IgD-negative memory B cell (primary cell): ENCODE results near the gene RENBP. TPM values are rescaled to one million over a fixed set of nuclear protein-coding genes. Genes with fewer than 3 reads are reported as not detected.

Source experiments
- H3K27ac Mint-ChIP-seq, 3 donors: one replicate each; pipeline ENCODE4 v1.8.0; 2020 to 2022; ENCODE audit warnings: mild to moderate bottlenecking in 3 of 3, mixed read lengths in 3 of 3, moderate library complexity in 1 of 3
- H3K27me3 Mint-ChIP-seq: one replicate; pipeline ENCODE4 v1.8.0; 2021; ENCODE audit warnings: mixed read lengths
- H3K36me3 Mint-ChIP-seq: one replicate; pipeline ENCODE4 v1.8.0; 2020; ENCODE audit warnings: mild to moderate bottlenecking, mixed read lengths
- H3K4me1 Mint-ChIP-seq, 3 donors: one replicate each; pipeline ENCODE4 v1.8.0; 2020 to 2022; ENCODE audit warnings: mixed read lengths in 3 of 3, mild to moderate bottlenecking in 1 of 3
- H3K4me3 Mint-ChIP-seq, 4 donors: one replicate each; pipeline ENCODE4 v1.8.0; 2020 to 2022; ENCODE audit warnings: mild to moderate bottlenecking in 4 of 4, mixed read lengths in 4 of 4, moderate library complexity in 3 of 4
- H3K9me3 Mint-ChIP-seq, 3 donors: one replicate each; pipeline ENCODE4 v1.8.0; 2020 to 2021; ENCODE audit warnings: mixed read lengths in 3 of 3, mild to moderate bottlenecking in 1 of 3
- polyA plus RNA-seq: library from polyadenylated mRNA; unstranded; fragments of 300-500 nt; fragmentation: Illumina TruSeq; gene quantifications from one replicate; pipeline ENCODE4 v1.2.3, GENCODE V29; 2021

RENBP gene
- polyA plus RNA-seq, 1 donor from 2014 or later, result 1.2 TPM

DNA sequence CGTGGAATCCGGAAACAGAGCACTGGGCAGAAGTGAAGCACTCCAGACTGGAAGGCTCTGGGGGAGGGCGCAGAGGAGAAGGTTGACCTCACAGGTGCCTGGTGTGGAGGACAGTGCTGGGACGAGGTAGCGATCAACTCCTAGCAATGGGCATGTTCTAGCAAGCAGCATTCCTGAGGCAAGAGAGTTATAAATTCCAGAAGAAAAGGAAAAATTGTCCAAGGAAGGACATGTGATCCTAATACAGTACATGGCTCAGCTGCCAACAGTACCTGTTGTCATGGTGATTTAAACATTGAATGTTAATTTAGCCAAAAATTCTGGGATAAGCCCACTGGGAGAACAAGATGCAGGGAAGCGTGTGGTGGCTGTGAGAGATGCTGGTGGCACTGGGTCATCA lies 26.6 kb downstream of the RENBP start:
- no peak overlapping the region for H3K4me3 Mint-ChIP-seq
- H3K9me3 Mint-ChIP-seq, result no peaks in the 10 kb centered on the region
- H3K27me3 Mint-ChIP-seq, result peaks cover 4% of the 10 kb centered on the region
- peaks cover 0 to 4% (median 4%) of the 10 kb centered on the region in 3 donors for H3K4me1 Mint-ChIP-seq
- H3K27ac Mint-ChIP-seq, result no peak overlapping the region
- H3K36me3 Mint-ChIP-seq, result peaks cover 2% of the 10 kb centered on the region

DNA sequence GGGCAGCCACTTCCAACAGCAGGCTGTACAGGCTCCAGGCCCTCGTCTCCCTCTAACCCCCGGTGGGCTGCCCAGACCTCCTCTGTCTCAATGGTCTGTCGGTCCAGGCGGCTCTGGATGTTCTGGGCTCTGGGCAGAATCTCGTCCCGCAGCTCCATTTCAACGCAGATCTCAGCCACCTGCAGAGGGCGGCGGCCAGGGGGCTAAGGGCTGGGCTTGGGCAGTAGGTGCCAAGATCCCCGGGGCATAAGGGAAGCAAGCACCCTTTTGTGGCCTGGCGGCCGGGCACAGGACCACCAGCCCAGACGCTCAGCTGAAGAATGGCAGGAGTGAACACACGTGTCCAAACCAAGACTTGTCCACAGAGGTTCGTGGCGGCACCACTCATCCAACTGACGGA lies 30.7 kb downstream of the RENBP start:
- Mint-ChIP-seq H3K27me3 (peaks cover 2% of the 10 kb centered on the region), H3K4me1 (no peaks in the 10 kb centered on the region), H3K36me3 (peaks cover 2% of the 10 kb centered on the region), H3K27ac (no peak overlapping the region), H3K9me3 (no peaks in the 10 kb centered on the region), H3K4me3 (no peak overlapping the region)

DNA sequence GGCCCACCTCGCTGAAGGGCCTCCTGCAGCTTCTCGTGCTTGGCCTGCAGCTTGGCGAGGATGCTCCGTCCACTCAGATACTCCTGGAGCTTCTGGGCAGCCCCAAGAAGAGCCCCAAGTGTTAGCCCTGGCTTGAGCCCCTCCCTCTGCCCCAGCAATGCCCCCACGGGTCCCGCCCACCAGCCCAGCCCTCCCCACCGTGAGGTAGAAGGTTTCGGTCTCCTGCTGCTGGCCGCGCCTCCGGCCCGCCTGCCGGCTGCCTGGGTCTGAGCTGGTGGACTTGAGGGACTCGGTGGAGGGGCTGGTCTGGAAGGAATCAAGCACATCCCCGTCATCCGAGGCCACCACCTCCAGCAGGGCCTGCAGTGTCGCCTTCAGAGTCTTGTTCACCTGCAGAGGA lies 31.2 kb downstream of the RENBP start:
- peaks cover 2% of the 10 kb centered on the region for H3K27me3 Mint-ChIP-seq
- H3K4me1 Mint-ChIP-seq, result no peaks in the 10 kb centered on the region
- H3K36me3 Mint-ChIP-seq, result peaks cover 2% of the 10 kb centered on the region
- no peaks in the 10 kb centered on the region for H3K9me3 Mint-ChIP-seq
- H3K27ac Mint-ChIP-seq, result no peak overlapping the region
- H3K4me3 Mint-ChIP-seq, result no peak overlapping the region

DNA sequence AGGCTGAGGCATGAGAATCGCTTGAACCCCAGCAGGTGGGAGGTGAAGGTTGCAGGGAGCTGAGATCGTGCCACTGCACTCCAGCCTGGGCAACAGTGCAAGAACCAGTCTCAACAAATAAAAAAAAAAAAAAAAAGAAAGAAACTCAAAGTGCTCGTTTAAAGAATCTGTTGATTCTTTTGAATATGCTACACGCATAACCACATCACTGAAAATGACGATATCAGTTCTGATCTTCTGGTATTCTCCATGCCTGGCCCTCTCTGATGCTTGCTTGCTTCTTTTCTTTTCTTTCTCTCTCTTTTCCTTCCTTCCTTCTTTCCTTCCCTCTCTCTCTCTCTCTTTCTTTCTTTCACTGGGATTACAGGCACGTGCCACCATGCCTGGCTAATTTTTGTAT lies 32.6 kb downstream of the RENBP start:
- Mint-ChIP-seq H3K27ac (no peak overlapping the region), H3K4me3 (no peak overlapping the region), H3K27me3 (peaks cover 2% of the 10 kb centered on the region), H3K9me3 (no peaks in the 10 kb centered on the region), H3K4me1 (no peaks in the 10 kb centered on the region), H3K36me3 (peaks cover 2% of the 10 kb centered on the region)

DNA sequence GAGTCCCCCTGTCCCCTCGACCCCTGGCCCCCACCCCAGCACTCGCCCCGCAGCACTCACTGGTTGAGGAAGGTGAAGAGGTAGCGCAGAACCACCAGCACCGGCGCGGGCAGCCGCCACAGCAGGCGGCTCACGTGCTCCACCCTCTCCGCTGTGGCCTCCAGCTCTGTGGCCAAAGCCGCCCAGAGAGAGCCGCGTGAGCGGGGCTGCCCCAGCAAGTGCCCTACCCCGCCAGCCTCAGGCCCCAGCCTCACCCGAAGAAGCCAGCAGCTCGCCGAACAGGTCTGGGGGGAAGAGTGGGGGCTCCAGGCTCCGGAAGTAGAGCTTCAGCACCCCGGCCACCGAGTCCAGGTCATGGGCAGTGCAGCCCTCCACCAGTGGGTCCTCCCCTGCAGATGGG lies 34.0 kb downstream of the RENBP start:
- H3K9me3 Mint-ChIP-seq, result no peaks in the 10 kb centered on the region
- H3K36me3 Mint-ChIP-seq, result peaks cover 2% of the 10 kb centered on the region
- no peak overlapping the region for H3K4me3 Mint-ChIP-seq
- H3K4me1 Mint-ChIP-seq, result peaks cover 0 to 2% (median 2%) of the 10 kb centered on the region in 3 donors
- no peaks in the 10 kb centered on the region for H3K27me3 Mint-ChIP-seq
- no peak overlapping the region for H3K27ac Mint-ChIP-seq

DNA sequence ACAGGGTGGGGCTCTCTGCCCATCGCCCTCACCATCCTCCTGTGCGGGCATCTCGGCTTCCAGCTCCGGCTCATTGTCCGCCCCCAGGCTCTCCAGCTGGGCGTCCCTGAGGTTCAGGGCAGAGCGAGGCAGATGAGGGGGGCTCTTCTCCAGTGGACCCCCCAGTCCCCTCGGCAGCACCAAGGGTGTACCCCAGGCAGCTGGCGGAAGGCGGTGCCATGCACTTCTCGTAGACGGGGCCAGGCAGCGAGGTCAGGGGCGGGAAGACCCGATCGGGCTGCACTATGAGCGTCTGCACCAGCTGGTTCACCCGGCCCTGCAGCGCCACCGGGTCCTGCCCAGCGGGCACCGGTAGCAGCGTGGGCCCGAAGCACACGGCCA lies 34.5 kb downstream of the RENBP start:
- H3K4me3 Mint-ChIP-seq, result no peak overlapping the region
- H3K27me3 Mint-ChIP-seq, result no peaks in the 10 kb centered on the region
- no peaks in the 10 kb centered on the region for H3K9me3 Mint-ChIP-seq
- peaks cover 0 to 2% (median 2%) of the 10 kb centered on the region in 3 donors for H3K4me1 Mint-ChIP-seq
- peaks cover 2% of the 10 kb centered on the region for H3K36me3 Mint-ChIP-seq
- H3K27ac Mint-ChIP-seq, result no peak overlapping the region

DNA sequence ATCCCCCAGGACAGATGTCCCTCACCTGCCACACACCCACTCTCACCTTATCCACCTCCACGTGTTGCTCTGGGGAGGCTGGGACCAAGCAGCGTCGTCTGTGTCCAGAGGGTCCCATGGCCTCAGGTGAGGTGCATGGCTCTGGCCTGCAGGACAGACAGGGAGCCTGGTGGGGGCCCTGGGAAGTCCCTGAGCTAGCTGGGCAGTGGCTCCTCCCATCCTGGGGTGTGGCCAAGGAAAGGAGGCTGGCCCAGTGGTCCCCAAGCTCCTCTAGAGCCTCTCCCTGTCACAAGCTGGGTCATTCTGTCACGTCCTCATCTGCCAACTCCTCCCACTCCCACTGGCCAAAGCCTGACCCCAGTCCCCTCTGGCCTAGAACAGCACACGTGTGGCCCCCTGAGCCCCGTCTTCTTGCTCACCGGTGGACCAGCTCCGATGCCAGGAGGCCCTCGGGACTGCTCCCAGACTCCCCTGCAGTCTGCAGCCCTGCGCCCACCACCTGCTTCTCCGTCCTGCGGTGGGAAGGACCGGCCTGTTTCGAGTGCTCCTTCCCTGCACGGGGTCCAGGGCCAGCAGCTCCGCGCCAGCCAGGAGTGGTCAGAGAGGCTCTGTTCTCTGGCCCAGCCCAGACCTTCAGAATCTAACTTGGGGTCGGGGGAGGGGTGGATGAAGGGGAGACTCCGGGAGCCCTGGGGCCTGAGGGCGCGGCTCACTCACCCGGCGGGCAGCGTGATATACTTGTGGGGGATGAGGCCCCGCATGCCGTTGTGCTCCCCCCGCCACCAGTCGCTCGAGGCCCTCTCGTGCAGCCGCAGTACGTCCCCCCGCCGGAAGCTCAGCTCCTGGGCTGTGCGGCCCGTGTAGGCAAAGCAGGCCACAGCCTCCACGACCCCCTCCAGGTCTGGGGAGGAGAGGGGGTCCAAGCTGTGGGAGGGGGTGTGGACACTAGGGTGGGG lies 35.1 kb downstream of the RENBP start:
- H3K4me3 Mint-ChIP-seq, result no peak overlapping the region
- peaks cover 2% of the 10 kb centered on the region for H3K36me3 Mint-ChIP-seq
- H3K27ac Mint-ChIP-seq, result peak overlapping the region in 2 of 3 donors; percentile 28 to 88
- H3K9me3 Mint-ChIP-seq, result no peaks in the 10 kb centered on the region
- no peaks in the 10 kb centered on the region for H3K27me3 Mint-ChIP-seq
- peaks cover 0 to 5% (median 4%) of the 10 kb centered on the region in 3 donors for H3K4me1 Mint-ChIP-seq

DNA sequence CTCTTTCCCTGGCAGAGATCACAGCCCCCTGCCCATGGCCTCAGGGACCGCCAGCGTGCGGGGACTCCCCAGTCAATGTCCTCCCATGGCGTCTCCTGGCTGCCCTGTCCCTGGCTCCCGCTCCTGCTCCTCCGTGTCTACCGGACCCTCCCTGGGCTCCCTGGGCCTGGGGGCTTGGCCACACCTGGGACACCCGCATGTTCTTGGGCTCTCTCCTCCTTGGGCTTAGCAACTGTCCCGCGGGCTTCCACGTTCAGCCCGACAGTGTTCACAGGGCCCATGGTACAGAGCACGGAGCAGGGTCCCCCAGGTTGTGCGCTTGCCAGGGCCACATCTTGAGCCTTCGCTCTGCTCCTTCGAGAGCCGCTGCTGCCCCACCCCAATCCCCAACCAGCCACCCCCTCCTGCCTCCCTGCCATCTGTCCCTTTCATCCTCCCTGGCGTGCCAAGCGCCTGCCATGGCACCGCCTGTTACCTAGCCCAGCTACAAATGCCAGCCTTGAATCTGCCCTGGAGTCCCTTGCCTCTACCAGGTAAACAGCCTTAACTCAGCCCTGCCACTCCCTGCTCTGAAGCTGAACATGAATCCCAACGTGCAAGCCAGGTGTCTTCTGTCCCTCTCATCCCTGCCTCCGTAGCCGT lies 36.1 kb downstream of the RENBP start:
- H3K36me3 Mint-ChIP-seq, result peaks cover 2% of the 10 kb centered on the region
- no peak overlapping the region for H3K4me3 Mint-ChIP-seq
- H3K4me1 Mint-ChIP-seq, result peaks cover 0 to 10% (median 7%) of the 10 kb centered on the region in 3 donors
- no peaks in the 10 kb centered on the region for H3K9me3 Mint-ChIP-seq
- no peaks in the 10 kb centered on the region for H3K27me3 Mint-ChIP-seq
- peak overlapping the region in 2 of 3 donors; percentile 28 to 71 for H3K27ac Mint-ChIP-seq

DNA sequence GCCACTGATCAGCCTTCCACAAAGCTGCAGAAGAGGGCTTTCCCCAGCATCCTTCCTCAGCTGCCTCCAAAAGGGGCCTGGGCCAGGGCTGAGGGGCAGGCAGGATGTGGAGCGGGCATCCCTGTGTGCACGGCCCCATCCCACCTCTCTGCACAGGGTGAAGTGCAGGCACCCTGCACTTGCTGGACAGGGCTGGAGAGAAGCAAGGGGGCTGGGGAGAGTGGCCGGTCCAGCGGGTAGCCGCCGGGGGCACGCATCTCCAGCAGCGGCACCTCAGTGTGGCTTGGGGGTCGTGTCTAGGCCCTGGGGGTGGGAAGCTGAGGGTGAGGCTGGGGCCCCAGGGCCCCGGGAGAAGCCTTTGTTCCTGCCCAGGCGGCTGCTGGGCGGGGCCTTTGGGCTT lies 37.0 kb downstream of the RENBP start:
- H3K27ac Mint-ChIP-seq, result peak overlapping the region in 1 of 3 donors; percentile 62
- no peak overlapping the region for H3K4me3 Mint-ChIP-seq
- peaks cover 2% of the 10 kb centered on the region for H3K36me3 Mint-ChIP-seq
- no peaks in the 10 kb centered on the region for H3K9me3 Mint-ChIP-seq
- H3K4me1 Mint-ChIP-seq, result peaks cover 0 to 18% (median 10%) of the 10 kb centered on the region in 3 donors
- H3K27me3 Mint-ChIP-seq, result no peaks in the 10 kb centered on the region

DNA sequence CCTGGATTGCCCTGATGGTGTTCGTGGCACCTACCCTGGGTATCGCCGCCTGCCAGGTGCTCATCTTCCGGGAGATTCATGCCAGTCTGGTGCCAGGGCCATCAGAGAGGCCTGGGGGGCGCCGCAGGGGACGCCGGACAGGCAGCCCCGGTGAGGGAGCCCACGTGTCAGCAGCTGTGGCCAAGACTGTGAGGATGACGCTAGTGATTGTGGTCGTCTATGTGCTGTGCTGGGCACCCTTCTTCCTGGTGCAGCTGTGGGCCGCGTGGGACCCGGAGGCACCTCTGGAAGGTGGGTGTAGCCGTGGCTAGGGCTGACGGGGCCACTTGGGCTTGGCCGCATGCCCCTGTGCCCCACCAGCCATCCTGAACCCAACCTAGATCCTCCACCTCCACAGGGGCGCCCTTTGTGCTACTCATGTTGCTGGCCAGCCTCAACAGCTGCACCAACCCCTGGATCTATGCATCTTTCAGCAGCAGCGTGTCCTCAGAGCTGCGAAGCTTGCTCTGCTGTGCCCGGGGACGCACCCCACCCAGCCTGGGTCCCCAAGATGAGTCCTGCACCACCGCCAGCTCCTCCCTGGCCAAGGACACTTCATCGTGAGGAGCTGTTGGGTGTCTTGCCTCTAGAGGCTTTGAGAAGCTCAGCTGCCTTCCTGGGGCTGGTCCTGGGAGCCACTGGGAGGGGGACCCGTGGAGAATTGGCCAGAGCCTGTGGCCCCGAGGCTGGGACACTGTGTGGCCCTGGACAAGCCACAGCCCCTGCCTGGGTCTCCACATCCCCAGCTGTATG lies 38.1 kb downstream of the RENBP start:
- H3K4me3 Mint-ChIP-seq, result peak overlapping the region in 2 of 4 donors; percentile 49 to 68
- H3K9me3 Mint-ChIP-seq, result peaks cover 0 to 2% (median 0%) of the 10 kb centered on the region in 3 donors
- H3K4me1 Mint-ChIP-seq, result peaks cover 7 to 28% (median 20%) of the 10 kb centered on the region in 3 donors
- H3K27me3 Mint-ChIP-seq, result peaks cover 2% of the 10 kb centered on the region
- H3K27ac Mint-ChIP-seq, result peak overlapping the region in 2 of 3 donors; percentile 39 to 79
- H3K36me3 Mint-ChIP-seq, result peaks cover 2% of the 10 kb centered on the region

DNA sequence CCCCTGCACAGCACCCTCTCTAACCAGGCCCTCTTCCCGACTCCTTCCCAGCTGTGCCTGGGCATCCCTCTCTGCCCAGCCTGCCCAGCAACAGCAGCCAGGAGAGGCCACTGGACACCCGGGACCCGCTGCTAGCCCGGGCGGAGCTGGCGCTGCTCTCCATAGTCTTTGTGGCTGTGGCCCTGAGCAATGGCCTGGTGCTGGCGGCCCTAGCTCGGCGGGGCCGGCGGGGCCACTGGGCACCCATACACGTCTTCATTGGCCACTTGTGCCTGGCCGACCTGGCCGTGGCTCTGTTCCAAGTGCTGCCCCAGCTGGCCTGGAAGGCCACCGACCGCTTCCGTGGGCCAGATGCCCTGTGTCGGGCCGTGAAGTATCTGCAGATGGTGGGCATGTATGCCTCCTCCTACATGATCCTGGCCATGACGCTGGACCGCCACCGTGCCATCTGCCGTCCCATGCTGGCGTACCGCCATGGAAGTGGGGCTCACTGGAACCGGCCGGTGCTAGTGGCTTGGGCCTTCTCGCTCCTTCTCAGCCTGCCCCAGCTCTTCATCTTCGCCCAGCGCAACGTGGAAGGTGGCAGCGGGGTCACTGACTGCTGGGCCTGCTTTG lies 38.9 kb downstream of the RENBP start:
- peaks cover 10 to 33% (median 23%) of the 10 kb centered on the region in 3 donors for H3K4me1 Mint-ChIP-seq
- peaks cover 2% of the 10 kb centered on the region for H3K36me3 Mint-ChIP-seq
- peak overlapping the region in 2 of 3 donors; percentile 39 to 79 for H3K27ac Mint-ChIP-seq
- peak overlapping the region in 1 of 4 donors; percentile 12 for H3K4me3 Mint-ChIP-seq
- peaks cover 5% of the 10 kb centered on the region for H3K27me3 Mint-ChIP-seq
- H3K9me3 Mint-ChIP-seq, result peaks cover 0 to 4% (median 0%) of the 10 kb centered on the region in 3 donors

DNA sequence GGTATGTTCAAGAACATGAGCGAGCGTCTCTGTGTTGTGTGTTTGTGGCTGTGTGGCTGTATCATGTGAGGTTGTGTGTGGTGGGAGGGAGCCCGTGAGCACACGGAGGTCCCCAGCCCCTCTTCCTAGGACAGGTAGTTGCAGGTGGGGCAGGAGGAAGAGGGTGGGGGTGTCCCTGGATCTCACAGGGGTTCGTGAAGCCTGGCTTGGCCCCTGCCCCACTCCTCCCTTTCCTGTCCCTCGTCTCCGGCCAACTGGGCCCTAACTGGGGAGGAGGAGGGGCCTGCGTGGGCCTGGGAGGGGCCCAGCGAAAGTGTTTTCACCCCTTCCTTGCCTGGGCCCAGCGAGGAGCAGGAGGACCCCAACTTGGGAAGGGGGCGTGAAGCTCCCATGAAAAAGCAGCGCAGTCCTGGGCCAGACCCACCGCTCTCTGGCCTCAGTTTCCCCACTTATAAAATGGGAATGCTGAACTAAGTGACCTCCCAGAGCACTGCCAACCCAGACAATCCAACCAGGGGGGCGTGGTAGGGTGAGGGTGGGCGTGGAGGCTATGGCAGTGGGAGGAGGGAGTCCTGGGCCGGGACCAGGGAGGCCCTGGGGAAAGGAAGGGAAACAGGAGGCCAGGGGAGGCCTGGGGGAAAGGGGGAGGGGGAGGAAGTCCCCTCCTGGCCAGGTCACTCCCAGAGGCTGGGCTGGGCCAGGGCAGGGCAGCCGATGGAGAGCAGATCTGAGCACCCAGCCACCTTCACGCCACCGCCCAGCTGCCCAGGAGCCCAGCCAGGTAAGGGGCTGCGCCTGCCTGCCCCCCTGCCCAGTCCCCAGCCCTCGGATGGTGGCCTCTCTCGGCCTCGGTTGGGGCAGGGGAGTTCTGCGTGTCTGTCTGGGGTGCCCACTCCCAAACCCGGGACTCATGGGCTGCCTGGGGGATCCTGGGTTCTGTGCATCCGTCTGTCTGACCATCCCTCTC lies 40.2 kb downstream of the RENBP start, which contains the start of gene AVPR2:
Gene AVPR2, plus strand, starts transcription at position 683 of the 967 bp plus-strand sequence. CDS start 473 bp downstream, outside the sequence.
- H3K4me1 Mint-ChIP-seq, result peaks cover 12 to 38% (median 30%) of the 10 kb centered on the region in 3 donors
- peaks cover 2% of the 10 kb centered on the region for H3K36me3 Mint-ChIP-seq
- peaks cover 5% of the 10 kb centered on the region for H3K27me3 Mint-ChIP-seq
- peaks cover 0 to 4% (median 0%) of the 10 kb centered on the region in 3 donors for H3K9me3 Mint-ChIP-seq
- peak within 1 kb of the TSS; percentile 4 to 88 (median 48) for H3K4me3 Mint-ChIP-seq
- peak within 1 kb of the TSS; percentile 59 to 87 (median 80) for H3K27ac Mint-ChIP-seq

DNA sequence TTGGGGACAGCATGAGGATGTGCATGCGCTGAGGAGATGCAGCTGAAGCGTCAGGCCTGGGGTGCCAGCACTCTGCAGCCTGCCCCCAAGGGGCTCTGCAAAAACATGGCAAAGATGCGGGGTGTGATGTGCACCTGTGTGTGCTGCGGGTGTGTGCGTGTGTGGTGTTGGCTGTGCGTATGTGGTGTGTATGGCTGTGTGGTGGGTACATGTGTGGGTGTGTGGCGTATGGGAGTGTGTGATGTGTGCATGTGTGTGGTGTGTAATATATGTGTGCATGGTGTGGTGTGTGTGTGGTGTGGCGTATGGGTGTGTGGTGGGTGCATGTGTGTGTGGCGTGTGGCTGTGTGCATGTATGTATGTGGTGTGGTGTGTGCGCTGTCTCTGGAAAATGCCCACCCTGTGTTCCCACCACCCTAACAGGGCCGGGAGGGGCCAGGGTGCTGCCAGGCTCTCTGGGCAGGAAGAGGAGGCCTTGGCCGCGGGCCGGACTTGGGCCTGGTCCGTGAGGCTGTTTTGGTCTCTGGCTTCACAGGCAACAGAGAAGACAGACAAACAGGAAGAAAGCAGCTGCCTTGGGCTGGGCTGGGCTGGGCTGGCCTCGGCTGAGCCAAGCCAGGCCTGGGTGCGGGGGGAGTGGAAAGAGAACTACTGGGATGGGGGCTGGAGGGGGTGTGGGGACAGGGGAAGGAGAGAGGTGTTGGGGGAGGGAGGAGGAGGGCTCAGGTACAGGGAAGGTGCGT lies 41.0 kb downstream of the RENBP start:
- no peaks in the 10 kb centered on the region for H3K36me3 Mint-ChIP-seq
- peak overlapping the region; percentile 80 to 90 (median 87) for H3K27ac Mint-ChIP-seq
- peaks cover 14 to 42% (median 33%) of the 10 kb centered on the region in 3 donors for H3K4me1 Mint-ChIP-seq
- peaks cover 0 to 4% (median 0%) of the 10 kb centered on the region in 3 donors for H3K9me3 Mint-ChIP-seq
- peak overlapping the region in 3 of 4 donors; percentile 4 to 88 (median 65) for H3K4me3 Mint-ChIP-seq
- H3K27me3 Mint-ChIP-seq, result peaks cover 5% of the 10 kb centered on the region
